ENCODE measurements around the gene METTL24. TPM values are rescaled to one million over a fixed set of nuclear protein-coding genes. Genes with fewer than 3 reads are reported as not detected.
A peak's percentile ranks its signal among the peaks of the same experiment; 100 is the strongest.

The METTL24 gene
- polyA plus RNA-seq, 6 donors from 2014 or later: 0.28 TPM; not detected in 5

DNA sequence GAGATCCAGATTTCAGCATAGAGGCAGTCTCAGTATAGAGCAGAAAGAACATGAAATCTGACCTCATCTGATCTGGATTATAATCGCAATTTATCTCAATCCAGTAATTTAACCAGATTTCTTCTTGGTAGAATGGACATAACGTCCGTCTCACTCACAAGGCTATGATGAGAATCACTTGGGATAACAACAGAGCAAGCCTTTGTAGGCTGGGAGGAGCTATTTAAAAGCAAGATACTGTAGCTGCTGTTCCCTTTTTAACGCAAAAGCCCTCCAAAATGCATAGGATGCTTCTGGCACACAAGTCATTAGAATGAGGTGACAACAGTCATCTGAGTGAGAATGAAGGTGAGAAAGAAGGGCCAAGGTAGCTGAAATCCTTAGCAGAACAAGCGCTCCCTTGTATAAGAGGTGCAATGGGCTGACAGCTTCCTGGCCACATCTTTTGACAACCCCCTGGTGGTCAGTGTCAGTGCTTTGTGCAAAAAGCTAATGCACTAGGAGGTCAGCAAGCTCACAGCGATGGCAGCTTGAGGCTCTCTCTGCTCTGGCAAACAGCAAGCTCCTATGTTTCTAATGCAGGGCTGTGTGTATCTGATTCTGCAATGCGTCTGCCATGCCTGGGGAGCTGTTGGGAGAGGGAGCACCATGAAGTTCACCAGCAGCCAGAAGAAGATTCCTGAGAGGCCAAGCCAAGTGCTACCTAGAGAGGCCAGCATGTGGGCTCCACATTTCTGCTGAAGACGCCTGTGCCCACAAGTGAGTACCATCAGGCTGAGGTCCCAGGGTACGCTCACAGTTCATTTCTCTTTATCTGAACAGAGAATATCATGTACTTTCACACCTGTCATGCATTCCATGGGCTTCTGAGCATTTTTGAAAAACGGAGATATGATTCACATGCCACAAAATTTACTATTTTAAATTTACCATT lies 16.2 kb downstream of the METTL24 start:
- no peak for ATAC-seq (ENCODE audit: low read depth in 2 of 2)
- H3K4me1 Mint-ChIP-seq: peaks cover 11 to 12% (median 11%) of the 10 kb centered on the region in 3 donors
- peaks cover 0 to 11% (median 6%) of the 10 kb centered on the region in 3 donors for H3K27me3 Mint-ChIP-seq
- no peaks in the 10 kb centered on the region for H3K36me3 Mint-ChIP-seq
- H3K4me3 Mint-ChIP-seq: no peak overlapping the region
- peaks cover 0 to 7% (median 4%) of the 10 kb centered on the region in 7 donors for H3K9me3 Mint-ChIP-seq
- no peak overlapping the region for H3K27ac Mint-ChIP-seq
- DNase-seq: no peak

DNA sequence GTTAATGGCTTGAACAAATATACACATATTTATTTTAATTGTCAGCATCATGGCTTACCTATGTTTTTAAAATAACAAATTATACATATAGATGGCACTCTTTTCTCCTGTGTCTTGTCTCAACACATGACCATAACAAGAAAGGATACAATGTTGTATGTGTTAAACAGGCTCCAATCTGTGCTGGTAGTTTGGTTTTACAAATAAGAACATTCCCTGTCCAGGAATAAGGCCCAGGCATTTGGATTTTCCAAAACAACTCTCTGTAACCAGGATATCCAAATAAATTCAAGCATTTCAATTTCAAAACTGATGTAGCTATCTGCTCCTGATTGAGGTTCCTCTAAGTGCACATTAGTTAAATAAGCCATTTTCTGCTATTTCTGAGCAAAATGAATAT lies 17.1 kb downstream of the METTL24 start:
- ATAC-seq (ENCODE audit: low read depth in 2 of 2) (no peak), DNase-seq (no peak)
- Mint-ChIP-seq H3K4me3 (no peak overlapping the region), H3K9me3 (peaks cover 0 to 7% (median 4%) of the 10 kb centered on the region in 7 donors), H3K4me1 (peaks cover 11 to 12% (median 11%) of the 10 kb centered on the region in 3 donors), H3K36me3 (no peaks in the 10 kb centered on the region), H3K27me3 (peaks cover 0 to 11% (median 6%) of the 10 kb centered on the region in 3 donors), H3K27ac (no peak overlapping the region)

- H3K27ac Mint-ChIP-seq: peak overlapping the region in 1 of 6 donors; percentile 33
- H3K4me3 Mint-ChIP-seq: no peak overlapping the region
- peaks cover 0 to 7% (median 4%) of the 10 kb centered on the region in 7 donors for H3K9me3 Mint-ChIP-seq
- ATAC-seq (ENCODE audit: low read depth in 2 of 2) (no peak), DNase-seq (no peak)
- no peaks in the 10 kb centered on the region for H3K36me3 Mint-ChIP-seq
- H3K4me1 Mint-ChIP-seq: peaks cover 8 to 11% (median 9%) of the 10 kb centered on the region in 3 donors
- peaks cover 0 to 11% (median 6%) of the 10 kb centered on the region in 3 donors for H3K27me3 Mint-ChIP-seq
These were observed 17.7 kb downstream of the METTL24 start for GRCh38 chr6:110340392-110340965.

GRCh38 chr6:110338820-110339470 lies 19.2 kb downstream of the METTL24 start:
- peaks cover 0 to 11% (median 9%) of the 10 kb centered on the region in 3 donors for H3K27me3 Mint-ChIP-seq
- no peaks in the 10 kb centered on the region for H3K36me3 Mint-ChIP-seq
- H3K27ac Mint-ChIP-seq: no peak overlapping the region
- DNase-seq (no peak), ATAC-seq (ENCODE audit: low read depth in 2 of 2) (no peak)
- H3K4me1 Mint-ChIP-seq: no peaks in the 10 kb centered on the region
- peaks cover 0 to 7% (median 0%) of the 10 kb centered on the region in 7 donors for H3K9me3 Mint-ChIP-seq
- H3K4me3 Mint-ChIP-seq: no peak overlapping the region

DNA sequence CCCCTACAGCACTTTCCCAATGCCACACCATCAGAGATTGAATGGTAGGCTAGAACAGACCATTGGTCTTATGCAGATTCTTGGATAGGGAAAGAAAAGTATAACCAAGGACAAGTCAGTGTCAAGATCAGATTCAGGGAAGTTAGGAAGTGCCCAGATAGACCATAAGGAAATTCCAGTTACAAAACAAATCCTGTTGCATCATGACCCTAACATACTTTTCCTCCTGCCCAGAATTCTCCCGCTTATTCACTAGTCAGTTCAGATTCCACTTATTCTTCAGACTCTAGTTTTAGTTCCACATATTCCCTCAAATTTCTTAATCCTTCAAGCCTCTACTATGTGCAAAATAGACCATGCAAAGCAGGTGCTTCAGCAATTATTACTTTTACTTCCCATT lies 20.7 kb downstream of the METTL24 start:
- Mint-ChIP-seq H3K27me3 (peaks cover 6 to 13% (median 11%) of the 10 kb centered on the region in 3 donors), H3K9me3 (no peaks in the 10 kb centered on the region), H3K27ac (no peak overlapping the region), H3K4me3 (no peak overlapping the region), H3K4me1 (no peaks in the 10 kb centered on the region), H3K36me3 (no peaks in the 10 kb centered on the region)
- no peak for DNase-seq
- no peak for ATAC-seq (ENCODE audit: low read depth in 2 of 2)

DNA sequence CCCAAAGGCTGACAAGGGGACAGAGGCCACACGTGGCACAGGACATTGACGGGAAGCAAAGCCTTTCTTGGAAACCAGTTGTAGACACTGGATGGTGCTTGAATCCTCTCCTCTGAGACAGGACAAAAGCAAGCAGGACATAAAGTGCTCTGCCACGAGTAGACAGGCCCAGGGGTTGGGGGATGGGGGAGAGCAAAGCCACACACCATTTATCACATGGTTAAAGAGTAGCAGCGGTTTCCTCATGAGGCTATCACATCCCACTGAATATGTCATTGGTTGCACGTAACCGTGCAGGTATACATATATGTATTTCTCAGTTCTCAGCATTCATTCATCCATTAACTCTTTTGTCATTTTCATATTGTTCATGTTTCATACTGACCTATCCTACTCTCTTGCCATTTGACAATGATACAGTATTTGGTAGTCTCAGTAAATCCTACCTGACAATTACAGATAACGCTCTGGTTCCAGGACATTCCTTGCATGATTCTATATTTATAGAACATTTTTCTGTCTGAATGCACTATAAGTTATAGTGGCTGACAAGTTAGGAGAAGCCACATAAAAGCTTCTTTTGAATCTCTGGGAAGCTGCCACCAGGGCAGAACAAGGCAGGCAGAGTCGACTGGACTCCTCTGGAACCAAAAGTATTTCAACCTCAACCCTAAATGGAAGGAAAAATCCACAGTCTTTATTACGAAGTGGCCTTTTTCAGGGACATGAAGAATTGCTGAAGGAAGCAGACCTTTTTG lies 23.5 kb downstream of the METTL24 start:
- Mint-ChIP-seq H3K4me3 (no peak overlapping the region), H3K36me3 (no peaks in the 10 kb centered on the region), H3K27me3 (peaks cover 6 to 20% (median 18%) of the 10 kb centered on the region in 3 donors), H3K9me3 (no peaks in the 10 kb centered on the region), H3K4me1 (no peaks in the 10 kb centered on the region), H3K27ac (no peak overlapping the region)
- DNase-seq: no peak
- ATAC-seq (ENCODE audit: low read depth in 2 of 2): no peak

DNA sequence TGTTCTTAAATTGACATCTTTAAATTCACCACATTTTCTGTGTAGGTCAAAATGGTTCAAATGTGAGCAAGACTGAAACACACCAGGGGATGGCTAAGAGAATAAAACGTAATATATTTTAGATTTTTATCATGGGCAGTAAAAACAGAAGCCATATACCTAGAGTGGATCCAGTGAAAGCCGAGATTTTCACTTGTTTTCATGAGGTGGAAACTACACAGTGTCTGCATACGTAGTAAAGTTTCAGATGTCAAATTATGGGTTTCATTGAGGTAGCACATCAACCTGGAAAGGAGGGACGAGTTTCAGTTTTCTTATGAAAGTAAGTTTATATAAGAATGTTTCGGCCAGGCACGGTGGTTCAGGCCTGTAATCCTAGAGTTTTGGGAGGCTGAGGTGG lies 25.9 kb downstream of the METTL24 start:
- Mint-ChIP-seq H3K27ac (no peak overlapping the region), H3K27me3 (peaks cover 6 to 13% (median 13%) of the 10 kb centered on the region in 3 donors), H3K4me3 (no peak overlapping the region), H3K4me1 (no peaks in the 10 kb centered on the region), H3K36me3 (no peaks in the 10 kb centered on the region), H3K9me3 (no peaks in the 10 kb centered on the region)
- ATAC-seq (ENCODE audit: low read depth in 2 of 2) (no peak), DNase-seq (no peak)

- H3K36me3 Mint-ChIP-seq: no peaks in the 10 kb centered on the region
- no peak overlapping the region for H3K27ac Mint-ChIP-seq
- DNase-seq: no peak
- H3K27me3 Mint-ChIP-seq: peaks cover 6 to 13% (median 13%) of the 10 kb centered on the region in 3 donors
- no peak for ATAC-seq (ENCODE audit: low read depth in 2 of 2)
- no peaks in the 10 kb centered on the region for H3K4me1 Mint-ChIP-seq
- H3K4me3 Mint-ChIP-seq: no peak overlapping the region
- H3K9me3 Mint-ChIP-seq: no peaks in the 10 kb centered on the region
These were observed 26.3 kb downstream of the METTL24 start for GRCh38 chr6:110331816-110332215.

DNA sequence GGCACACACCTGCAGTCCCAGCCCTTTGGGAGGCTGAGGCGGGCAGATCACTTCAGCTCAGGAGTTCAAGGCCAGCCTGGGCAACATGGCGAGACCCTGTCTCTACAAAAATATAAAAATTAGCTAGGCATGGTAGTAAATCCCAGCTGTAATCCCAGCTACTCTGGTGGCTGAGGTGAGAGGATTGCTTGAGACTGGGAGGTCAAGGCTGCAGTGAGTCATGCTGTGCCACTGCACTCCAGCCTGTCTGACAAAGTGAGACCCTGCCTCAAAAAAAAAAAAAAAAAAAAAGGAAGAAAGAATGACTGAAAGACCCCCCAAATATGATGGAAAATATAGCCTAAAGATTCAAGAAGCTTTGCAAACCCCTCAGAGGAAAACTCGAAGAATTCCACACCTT lies 26.8 kb downstream of the METTL24 start:
- DNase-seq (no peak), ATAC-seq (ENCODE audit: low read depth in 2 of 2) (no peak)
- H3K27me3 Mint-ChIP-seq: peaks cover 6 to 13% (median 13%) of the 10 kb centered on the region in 3 donors
- H3K4me3 Mint-ChIP-seq: no peak overlapping the region
- H3K36me3 Mint-ChIP-seq: no peaks in the 10 kb centered on the region
- no peaks in the 10 kb centered on the region for H3K9me3 Mint-ChIP-seq
- no peaks in the 10 kb centered on the region for H3K4me1 Mint-ChIP-seq
- no peak overlapping the region for H3K27ac Mint-ChIP-seq

- no peak for DNase-seq
- no peak overlapping the region for H3K27ac Mint-ChIP-seq
- no peaks in the 10 kb centered on the region for H3K36me3 Mint-ChIP-seq
- no peak overlapping the region for H3K4me3 Mint-ChIP-seq
- H3K4me1 Mint-ChIP-seq: no peaks in the 10 kb centered on the region
- H3K27me3 Mint-ChIP-seq: peaks cover 6 to 13% (median 13%) of the 10 kb centered on the region in 3 donors
- ATAC-seq (ENCODE audit: low read depth in 2 of 2): no peak
- no peaks in the 10 kb centered on the region for H3K9me3 Mint-ChIP-seq
These were observed 28.3 kb downstream of the METTL24 start for GRCh38 chr6:110329714-110330436.

DNA sequence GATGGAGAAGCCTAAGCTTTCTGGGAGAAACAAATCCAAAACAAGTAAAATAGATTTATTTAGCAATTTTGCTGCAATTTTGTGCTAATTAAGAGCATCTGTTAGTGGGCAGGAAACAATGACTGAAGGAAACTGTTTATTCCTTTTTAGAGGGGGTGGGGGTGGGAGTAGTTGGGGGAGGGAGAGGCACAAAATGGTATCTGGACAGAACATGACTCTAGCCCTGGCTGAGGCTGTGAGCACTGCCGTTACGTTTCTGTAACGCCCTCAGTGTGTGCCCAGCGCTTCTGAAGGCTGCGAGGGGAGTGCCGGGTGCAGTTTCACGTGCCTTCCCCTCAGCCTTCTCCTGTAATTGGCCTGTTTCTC lies 28.8 kb downstream of the METTL24 start:
- Mint-ChIP-seq H3K4me3 (no peak overlapping the region), H3K36me3 (no peaks in the 10 kb centered on the region), H3K4me1 (no peaks in the 10 kb centered on the region)

GRCh38 chr6:110328259-110328658 lies 29.9 kb downstream of the METTL24 start:
- ATAC-seq (ENCODE audit: low read depth in 2 of 2): no peak
- no peaks in the 10 kb centered on the region for H3K9me3 Mint-ChIP-seq
- peaks cover 0 to 2% (median under 1%) of the 10 kb centered on the region in 3 donors for H3K4me1 Mint-ChIP-seq
- H3K4me3 Mint-ChIP-seq: no peak overlapping the region
- H3K27me3 Mint-ChIP-seq: peaks cover 10 to 13% (median 13%) of the 10 kb centered on the region in 3 donors
- DNase-seq: no peak
- H3K36me3 Mint-ChIP-seq: no peaks in the 10 kb centered on the region
- H3K27ac Mint-ChIP-seq: no peak overlapping the region

More for the DNA sequence above, 28.8 kb downstream of the METTL24 start:
- Mint-ChIP-seq H3K27me3 (peaks cover 6 to 13% (median 10%) of the 10 kb centered on the region in 3 donors), H3K27ac (no peak overlapping the region), H3K9me3 (no peaks in the 10 kb centered on the region)
- DNase-seq: no peak
- no peak for ATAC-seq (ENCODE audit: low read depth in 2 of 2)

Measured in naive B cell (primary cell).